H9 (cell line): ENCODE data around the gene CARTPT. TPM values are rescaled to one million over a fixed set of nuclear protein-coding genes. Genes with fewer than 3 reads are reported as not detected.

ENCODE experiments used
- DNase-seq: peaks from one replicate; pipeline ENCODE4 v3.0.0-alpha.2; 2017
- H2AFZ ChIP-seq: one replicate; pipeline ENCODE4 v1.6.1; 2013; ENCODE audit warnings: mild to moderate bottlenecking, low read length, control low read depth, moderate library complexity
- H2AK5ac ChIP-seq: 2 replicates; pipeline ENCODE4 v1.6.1; 2013; ENCODE audit warnings: low read length, control low read depth, mixed read lengths; ENCODE audit not compliant: insufficient read length
- H2BK120ac ChIP-seq: one replicate; pipeline ENCODE4 v1.6.1; 2013; ENCODE audit warnings: low read depth, mild to moderate bottlenecking, low read length, control low read depth, inconsistent platforms; ENCODE audit not compliant: poor library complexity, severe bottlenecking
- H2BK12ac ChIP-seq: 2 replicates; pipeline ENCODE4 v1.6.1; 2013; ENCODE audit warnings: low read length, control low read depth, mixed read lengths, low read depth; ENCODE audit not compliant: insufficient read length
- H2BK15ac ChIP-seq: 2 replicates; pipeline ENCODE4 v1.6.1; 2013; ENCODE audit warnings: low read depth, low read length, control low read depth
- H2BK20ac ChIP-seq: one replicate; pipeline ENCODE4 v1.6.1; 2013; ENCODE audit warnings: low read depth, mild to moderate bottlenecking, low read length, control low read depth, inconsistent platforms; ENCODE audit not compliant: poor library complexity, severe bottlenecking
- H2BK5ac ChIP-seq: 2 replicates; pipeline ENCODE4 v1.6.1; 2013; ENCODE audit warnings: low read length, control low read depth, mixed read lengths; ENCODE audit not compliant: insufficient read length
- H3K14ac ChIP-seq: 2 replicates; pipeline ENCODE4 v1.6.1; 2013; ENCODE audit warnings: low read length, control low read depth; ENCODE audit not compliant: insufficient read depth
- H3K18ac ChIP-seq: 2 replicates; pipeline ENCODE4 v1.6.1; 2013; ENCODE audit warnings: low read depth, mild to moderate bottlenecking, mixed read lengths, low read length, control low read depth; ENCODE audit not compliant: insufficient read length
- H3K23ac ChIP-seq: 2 replicates; pipeline ENCODE4 v1.6.1; 2013; ENCODE audit warnings: low read length, control low read depth, mixed read lengths, low read depth; ENCODE audit not compliant: insufficient read length
- H3K23me2 ChIP-seq: 2 replicates; pipeline ENCODE4 v1.6.1; 2013; ENCODE audit warnings: low read depth, mild to moderate bottlenecking, mixed read lengths, low read length, control low read depth; ENCODE audit not compliant: insufficient read length, poor library complexity, severe bottlenecking
- H3K27ac ChIP-seq: 2 replicates; pipeline ENCODE4 v1.5.1; 2013; ENCODE audit warnings: low read length, control low read depth, mixed read lengths, low read depth; ENCODE audit not compliant: insufficient read length
- H3K27me3 ChIP-seq: 2 replicates; pipeline ENCODE4 v1.6.1; 2013; ENCODE audit warnings: low read length, control low read depth, inconsistent platforms; ENCODE audit not compliant: insufficient read depth
- H3K4ac ChIP-seq: 2 replicates; pipeline ENCODE4 v1.6.1; 2013; ENCODE audit warnings: low read depth, mild to moderate bottlenecking, control low read depth, inconsistent platforms, low read length, moderate library complexity
- H3K4me1 ChIP-seq: 2 replicates; pipeline ENCODE4 v1.6.1; 2013; ENCODE audit warnings: low read length, control low read depth, inconsistent platforms; ENCODE audit not compliant: insufficient read depth
- H3K4me2 ChIP-seq: 2 replicates; pipeline ENCODE4 v1.6.1; 2013; ENCODE audit warnings: low read length, control low read depth, mixed read lengths; ENCODE audit not compliant: insufficient read length, insufficient read depth
- H3K56ac ChIP-seq: 2 replicates; pipeline ENCODE4 v1.6.1; 2013; ENCODE audit warnings: low read depth, mild to moderate bottlenecking, mixed read lengths, low read length, control low read depth; ENCODE audit not compliant: insufficient read length
- H3K79me1 ChIP-seq: 2 replicates; pipeline ENCODE4 v1.6.1; 2013; ENCODE audit warnings: low read depth, mild to moderate bottlenecking, moderate library complexity, low read length, control low read depth, inconsistent platforms; ENCODE audit not compliant: insufficient read depth, poor library complexity, severe bottlenecking
- H3K79me2 ChIP-seq: 2 replicates; pipeline ENCODE4 v1.6.1; 2013; ENCODE audit warnings: low read length, control low read depth, inconsistent platforms; ENCODE audit not compliant: insufficient read depth
- H3K9ac ChIP-seq: 2 replicates; pipeline ENCODE4 v1.6.1; 2013; ENCODE audit warnings: low read length, control low read depth, mixed read lengths; ENCODE audit not compliant: insufficient read length; ENCODE audit errors: extremely low read depth
- H3K9me3 ChIP-seq: one replicate; pipeline ENCODE4 v1.6.1; 2013; ENCODE audit warnings: low read depth, low read length, inconsistent platforms; ENCODE audit not compliant: control insufficient read depth
- H3T11ph ChIP-seq: one replicate; pipeline ENCODE4 v1.6.1; 2013; ENCODE audit warnings: mild to moderate bottlenecking, low read length, control low read depth, inconsistent platforms
- H4K20me1 ChIP-seq: one replicate; pipeline ENCODE4 v1.6.1; 2013; ENCODE audit not compliant: control insufficient read depth, insufficient read length, insufficient read depth
- H4K5ac ChIP-seq: 2 replicates; pipeline ENCODE4 v1.6.1; 2013; ENCODE audit warnings: low read depth, mild to moderate bottlenecking, mixed read lengths, low read length, control low read depth; ENCODE audit not compliant: insufficient read length
- H4K8ac ChIP-seq: replicated peaks from 2 replicates; pipeline ENCODE4 v1.6.1; 2013; ENCODE audit warnings: low read length, control low read depth, mixed read lengths, low read depth; ENCODE audit not compliant: insufficient read length
- H4K91ac ChIP-seq: 2 replicates; pipeline ENCODE4 v1.6.1; 2013; ENCODE audit warnings: low read depth, mild to moderate bottlenecking, moderate library complexity, mixed read lengths, low read length, control low read depth; ENCODE audit not compliant: insufficient read length
- H3K27ac Mint-ChIP-seq, 3 experiments: 2 replicates in 2 of 3; 3 replicates in 1 of 3; pipeline ENCODE4 v1.8.0; 2020 to 2021; ENCODE audit warnings: mixed read lengths in 3 of 3, mild to moderate bottlenecking in 1 of 3, moderate library complexity in 1 of 3
- H3K27me3 Mint-ChIP-seq: 2 replicates; pipeline ENCODE4 v1.8.0; 2021; ENCODE audit warnings: low read depth, mild to moderate bottlenecking, moderate library complexity, mixed read lengths
- H3K36me3 Mint-ChIP-seq, 3 experiments: 2 replicates in 2 of 3; 3 replicates in 1 of 3; pipeline ENCODE4 v1.8.0; 2020 to 2021; ENCODE audit warnings: low read depth in 3 of 3, mixed read lengths in 3 of 3; ENCODE audit not compliant: insufficient read depth in 1 of 3
- H3K4me1 Mint-ChIP-seq, 2 experiments: 2 replicates each; pipeline ENCODE4 v1.8.0; 2020; ENCODE audit warnings: mixed read lengths in 2 of 2
- H3K4me3 Mint-ChIP-seq, 2 experiments: 2 replicates in 1 of 2; 3 replicates in 1 of 2; pipeline ENCODE4 v1.8.0; 2020 to 2021; ENCODE audit warnings: mild to moderate bottlenecking in 2 of 2, mixed read lengths in 2 of 2, moderate library complexity in 1 of 2
- H3K9me3 Mint-ChIP-seq, 2 experiments: 2 replicates in 1 of 2; 3 replicates in 1 of 2; pipeline ENCODE4 v1.8.0; 2020; ENCODE audit warnings: mild to moderate bottlenecking in 2 of 2, mixed read lengths in 2 of 2, moderate library complexity in 1 of 2
- WGBS: extraction: QIAGEN DNeasy Blood & Tissue Kit; methylation state at CpG from one replicate; pipeline ENCODE4 v1.1.7; 2013; ENCODE audit warnings: missing lambda C conversion rate, low lambda C conversion rate, mixed read lengths; ENCODE audit not compliant: insufficient read length; ENCODE audit errors: extremely low coverage; 5-methylcytosine and 5-hydroxymethylcytosine counted together
- total RNA-seq: library from RNA; stranded (reverse); gene quantifications from 2 replicates; pipeline ENCODE4 v1.2.1, GENCODE V29; 2021
- TF ChIP-seq, protein P1 (sequence below): fragments of 200-600 bp; sonication (generic); conservative IDR thresholded peaks from 3 replicates; pipeline ENCODE4 v1.8.0; 2021; ENCODE audit warnings: antibody characterized with exemption, mild to moderate bottlenecking

The CARTPT gene
- total RNA-seq, 1 experiment from 2014 or later, result not detected

DNA sequence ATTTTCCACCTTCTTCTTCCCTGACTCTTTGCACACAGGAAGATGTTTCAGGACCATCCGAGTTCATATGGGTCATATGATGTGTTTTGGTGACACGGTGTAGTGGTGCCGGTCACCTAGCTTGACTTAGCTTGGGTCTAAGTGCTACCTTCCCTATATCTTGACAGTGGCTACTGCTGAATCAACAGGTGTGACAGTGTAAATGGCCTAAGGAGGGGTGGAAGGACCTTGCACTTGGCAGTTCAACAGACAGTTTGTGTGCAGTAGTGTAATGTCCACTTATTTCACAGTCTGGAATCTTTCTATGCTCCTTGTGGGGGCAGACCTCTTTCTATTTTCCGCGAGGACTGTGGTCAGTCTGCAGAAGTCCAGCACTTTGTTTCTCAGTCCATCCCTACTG, 43.8 kb downstream of the CARTPT start:
- H3K14ac ChIP-seq, result no peak overlapping the region
- no CpG with 5 or more reads among the region's 5 CpGs for WGBS
- H2BK15ac ChIP-seq, result no peak overlapping the region
- no peak overlapping the region for H2AFZ ChIP-seq
- H4K20me1 ChIP-seq, result no peaks in the 10 kb centered on the region
- no peak for DNase-seq
- no peak overlapping the region for H3T11ph ChIP-seq
- Mint-ChIP-seq H3K27ac (no peak overlapping the region), H3K27me3 (peaks cover 3% of the 10 kb centered on the region), H3K9me3 (0 out of 5 replicates have a peak, but pooled peaks cover 0 to 2% of the 10 kb centered on the region in 2 experiments), H3K4me1 (peaks cover 0 to 6% of the 10 kb centered on the region in 2 experiments; a peak in 1 of 4 replicates), H3K4me3 (no peak overlapping the region), H3K36me3 (no peaks in the 10 kb centered on the region)
- H3K27ac ChIP-seq, result no peak overlapping the region
- H2BK120ac ChIP-seq, result no peak overlapping the region
- no peak overlapping the region for H3K4ac ChIP-seq
- H3K9me3 ChIP-seq, result no peaks in the 10 kb centered on the region
- H2AK5ac ChIP-seq, result no peak overlapping the region
- no peak overlapping the region for H3K18ac ChIP-seq
- no peak overlapping the region for H2BK5ac ChIP-seq
- TF ChIP-seq, protein P1, sequence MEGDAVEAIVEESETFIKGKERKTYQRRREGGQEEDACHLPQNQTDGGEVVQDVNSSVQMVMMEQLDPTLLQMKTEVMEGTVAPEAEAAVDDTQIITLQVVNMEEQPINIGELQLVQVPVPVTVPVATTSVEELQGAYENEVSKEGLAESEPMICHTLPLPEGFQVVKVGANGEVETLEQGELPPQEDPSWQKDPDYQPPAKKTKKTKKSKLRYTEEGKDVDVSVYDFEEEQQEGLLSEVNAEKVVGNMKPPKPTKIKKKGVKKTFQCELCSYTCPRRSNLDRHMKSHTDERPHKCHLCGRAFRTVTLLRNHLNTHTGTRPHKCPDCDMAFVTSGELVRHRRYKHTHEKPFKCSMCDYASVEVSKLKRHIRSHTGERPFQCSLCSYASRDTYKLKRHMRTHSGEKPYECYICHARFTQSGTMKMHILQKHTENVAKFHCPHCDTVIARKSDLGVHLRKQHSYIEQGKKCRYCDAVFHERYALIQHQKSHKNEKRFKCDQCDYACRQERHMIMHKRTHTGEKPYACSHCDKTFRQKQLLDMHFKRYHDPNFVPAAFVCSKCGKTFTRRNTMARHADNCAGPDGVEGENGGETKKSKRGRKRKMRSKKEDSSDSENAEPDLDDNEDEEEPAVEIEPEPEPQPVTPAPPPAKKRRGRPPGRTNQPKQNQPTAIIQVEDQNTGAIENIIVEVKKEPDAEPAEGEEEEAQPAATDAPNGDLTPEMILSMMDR, result no peak
- no peak overlapping the region for H3K23ac ChIP-seq
- no peak overlapping the region for H4K8ac ChIP-seq
- H3K4me1 ChIP-seq, result no peaks in the 10 kb centered on the region; the same call in 1 of the 2 replicates
- no peaks in the 10 kb centered on the region for H3K79me2 ChIP-seq
- no peaks in the 10 kb centered on the region for H3K27me3 ChIP-seq
- H2BK20ac ChIP-seq, result no peak overlapping the region
- H2BK12ac ChIP-seq, result no peak overlapping the region
- no peak overlapping the region for H3K4me2 ChIP-seq
- no peak overlapping the region for H4K5ac ChIP-seq
- H3K56ac ChIP-seq, result no peak overlapping the region
- H4K91ac ChIP-seq, result no peak overlapping the region
- no peak overlapping the region for H3K9ac ChIP-seq
- no peaks in the 10 kb centered on the region for H3K23me2 ChIP-seq
- no peaks in the 10 kb centered on the region for H3K79me1 ChIP-seq
